ENCODE results near the gene SRSF2. TPM values are rescaled to one million over a fixed set of nuclear protein-coding genes. Genes with fewer than 3 reads are reported as not detected.
"Not testable (repeated sequence)": the region's sequence is repeated elsewhere in the genome, so short reads cannot be mapped to it uniquely, and the experiment has no call there.

Gene SRSF2
- total RNA-seq, 1 donor from 2014 or later, result 229 TPM

GRCh38 chr17:76739568-76740115 is 2.5 kb upstream of the SRSF2 start:
- DNase-seq (ENCODE audit: low read depth in 2 of 2), result not testable (repeated sequence)

GRCh38 chr17:76738468-76738850 is 1.3 kb upstream of the SRSF2 start:
- peak in 1 of 2 donors; percentile 32 for DNase-seq (ENCODE audit: low read depth in 2 of 2)

- peak; percentile 81 to 95 for DNase-seq (ENCODE audit: low read depth in 2 of 2)
Measured at GRCh38 chr17:76737676-76738467, 741 bp upstream of the SRSF2 start, which contains the start of gene MFSD11. MFSD11 (plus strand) TSS chr17:76738119; CDS start chr17:76738353, 234 bp downstream.

GRCh38 chr17:76736349-76737081 is 616 bp downstream of the SRSF2 start:
- DNase-seq (ENCODE audit: low read depth in 2 of 2), result peak in 1 of 2 donors; percentile 75

- DNase-seq (ENCODE audit: low read depth in 2 of 2), result no peak
Measured at GRCh38 chr17:76735586-76736348, 1.4 kb downstream of the SRSF2 start.

GRCh38 chr17:76735006-76735405 is 2.1 kb downstream of the SRSF2 start:
- peak in 1 of 2 donors; percentile 44 for DNase-seq (ENCODE audit: low read depth in 2 of 2)

- DNase-seq (ENCODE audit: low read depth in 2 of 2), result peak in 1 of 2 donors; percentile 84
Measured at GRCh38 chr17:76734080-76734840, 2.9 kb downstream of the SRSF2 start.

GRCh38 chr17:76733618-76733957 is 3.5 kb downstream of the SRSF2 start:
- DNase-seq (ENCODE audit: low read depth in 2 of 2), result no peak

- DNase-seq (ENCODE audit: low read depth in 2 of 2), result no peak
Measured at GRCh38 chr17:76732734-76733617, 4.2 kb downstream of the SRSF2 start.

- DNase-seq (ENCODE audit: low read depth in 2 of 2), result not testable (repeated sequence)
Measured at GRCh38 chr17:76731800-76732733, 5.1 kb downstream of the SRSF2 start.

- DNase-seq (ENCODE audit: low read depth in 2 of 2), result peak in 1 of 2 donors; percentile 19
Measured at GRCh38 chr17:76727745-76728456, 9.2 kb downstream of the SRSF2 start.

- peak; percentile 73 to 86 for DNase-seq (ENCODE audit: low read depth in 2 of 2)
Measured at GRCh38 chr17:76726776-76727718, 10.1 kb downstream of the SRSF2 start, which contains the start of gene METTL23. METTL23 (plus strand) TSS chr17:76726839; CDS start chr17:76729711, 2,872 bp downstream.

GRCh38 chr17:76726231-76726775 is 10.8 kb downstream of the SRSF2 start, which contains the start of gene JMJD6:
JMJD6 (minus strand) TSS chr17:76726606; CDS start chr17:76726475, 131 bp downstream.
- DNase-seq (ENCODE audit: low read depth in 2 of 2), result peak; percentile 78 to 95

- peak in 1 of 2 donors; percentile 56 for DNase-seq (ENCODE audit: low read depth in 2 of 2)
Measured at GRCh38 chr17:76725580-76726230, 11.4 kb downstream of the SRSF2 start.

GRCh38 chr17:76723812-76724211 is 13.3 kb downstream of the SRSF2 start:
- DNase-seq (ENCODE audit: low read depth in 2 of 2), result no peak

- DNase-seq (ENCODE audit: low read depth in 2 of 2), result not testable (repeated sequence)
Measured at GRCh38 chr17:76722977-76723376, 14.2 kb downstream of the SRSF2 start.
